Measurements from ENCODE around the gene TMEM53. TPM values are rescaled to one million over a fixed set of nuclear protein-coding genes. Genes with fewer than 3 reads are reported as not detected.

The TMEM53 gene
- total RNA-seq, 1 donor: 6.9 TPM

Small RNAs within 50 kb of the gene (small RNA-seq; reads per million reads assigned to genes)
- gene RNU5F-1: 8.7 reads per million, percentile 91 among the genes with 10 or more reads in this experiment

Other genes starting within 250 kb of the TMEM53 start
- 3.2 and 4.3 TPM in 2 replicates for gene ARMH1, start 233 bp upstream of the TMEM53 start, total RNA-seq
- gene RNU5D-1, start 56.7 kb upstream of the TMEM53 start, total RNA-seq: not detected in 2 replicates
- gene KIF2C, start 65.4 kb upstream of the TMEM53 start, total RNA-seq: 3.3 and 3.8 TPM in 2 replicates
- gene RPS8, start 101.1 kb upstream of the TMEM53 start, total RNA-seq: 1,174 and 1,221 TPM in 2 replicates
- under 0.01 TPM in 1 of 2 replicates, not detected in the other for gene BEST4, start 113.7 kb upstream of the TMEM53 start, total RNA-seq
- 33.7 and 35.1 TPM in 2 replicates for gene PLK3, start 125.9 kb upstream of the TMEM53 start, total RNA-seq
- gene DYNLT4, start 132.9 kb upstream of the TMEM53 start, total RNA-seq: 0.29 and 0.36 TPM in 2 replicates
- 21.4 and 23.6 TPM in 2 replicates for gene BTBD19, start 134.0 kb upstream of the TMEM53 start, total RNA-seq
- gene PTCH2, start 168.8 kb upstream of the TMEM53 start, total RNA-seq: 0.29 and 0.36 TPM in 2 replicates

Measured in osteoblast (primary cell).